ENCODE measurements around the gene S100A2. TPM values are rescaled to one million over a fixed set of nuclear protein-coding genes. Genes with fewer than 3 reads are reported as not detected.

Gene S100A2
- total and polyA plus RNA-seq, 2 donors from 2014 or later: 152 to 416 TPM

DNA sequence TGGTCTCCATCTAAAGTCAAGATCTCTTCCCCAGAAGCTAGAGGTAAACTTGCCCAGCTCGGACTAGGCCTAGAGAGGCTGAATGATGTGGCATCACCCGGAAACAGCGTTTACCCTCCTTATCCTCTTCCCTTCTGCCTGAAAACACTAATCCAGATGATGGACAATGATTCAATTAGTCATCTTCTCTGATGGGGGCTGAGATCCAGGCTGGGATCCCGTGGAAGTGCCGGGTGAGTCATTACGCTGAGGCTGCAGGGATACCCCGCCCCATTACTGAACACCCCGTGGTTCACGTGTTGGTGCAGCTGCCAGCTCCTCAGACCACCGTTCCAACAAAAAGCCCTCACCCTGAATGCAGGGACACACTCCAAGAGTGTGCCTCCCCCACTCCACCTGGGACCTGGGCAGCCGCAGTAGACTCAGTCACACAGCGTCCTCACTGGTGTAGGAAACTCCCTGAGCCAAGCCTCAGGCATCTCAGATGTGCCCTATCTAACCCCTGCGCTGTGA lies 31.9 kb downstream of the S100A2 start:
- H3K36me3 ChIP-seq (ENCODE audit: control insufficient read depth in 2 of 3, insufficient read depth in 3 of 3, low read length in 3 of 3): no peaks in the 10 kb centered on the region
- no peaks in the 10 kb centered on the region for H3K9me3 ChIP-seq (ENCODE audit: control insufficient read depth in 2 of 3, insufficient read depth in 1 of 3, low read length in 3 of 3)
- peak overlapping the region in 2 of 3 donors; percentile 34 to 99 for H3K9ac ChIP-seq (ENCODE audit: low read length in 3 of 3)
- H3K4me3 ChIP-seq (ENCODE audit: low read length in 3 of 3): peak overlapping the region; percentile 13 to 91 (median 48)
- TF ChIP-seq, protein P1, sequence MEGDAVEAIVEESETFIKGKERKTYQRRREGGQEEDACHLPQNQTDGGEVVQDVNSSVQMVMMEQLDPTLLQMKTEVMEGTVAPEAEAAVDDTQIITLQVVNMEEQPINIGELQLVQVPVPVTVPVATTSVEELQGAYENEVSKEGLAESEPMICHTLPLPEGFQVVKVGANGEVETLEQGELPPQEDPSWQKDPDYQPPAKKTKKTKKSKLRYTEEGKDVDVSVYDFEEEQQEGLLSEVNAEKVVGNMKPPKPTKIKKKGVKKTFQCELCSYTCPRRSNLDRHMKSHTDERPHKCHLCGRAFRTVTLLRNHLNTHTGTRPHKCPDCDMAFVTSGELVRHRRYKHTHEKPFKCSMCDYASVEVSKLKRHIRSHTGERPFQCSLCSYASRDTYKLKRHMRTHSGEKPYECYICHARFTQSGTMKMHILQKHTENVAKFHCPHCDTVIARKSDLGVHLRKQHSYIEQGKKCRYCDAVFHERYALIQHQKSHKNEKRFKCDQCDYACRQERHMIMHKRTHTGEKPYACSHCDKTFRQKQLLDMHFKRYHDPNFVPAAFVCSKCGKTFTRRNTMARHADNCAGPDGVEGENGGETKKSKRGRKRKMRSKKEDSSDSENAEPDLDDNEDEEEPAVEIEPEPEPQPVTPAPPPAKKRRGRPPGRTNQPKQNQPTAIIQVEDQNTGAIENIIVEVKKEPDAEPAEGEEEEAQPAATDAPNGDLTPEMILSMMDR (IDR thresholded peaks at IDR 0.05; ENCODE audit: borderline replicate concordance, extremely low read depth, insufficient read depth): no peak
- H3K27ac ChIP-seq (ENCODE audit: low read depth in 2 of 2, low read length in 2 of 2): peak overlapping the region; percentile 95 to 99
- intact Hi-C loops (cut with DNase I): no loop called here
- no peaks in the 10 kb centered on the region for H3K27me3 ChIP-seq (ENCODE audit: control insufficient read depth, insufficient read depth, low read length)
- H3K4me1 ChIP-seq (ENCODE audit: control insufficient read depth in 2 of 3, insufficient read depth in 2 of 3, low read depth in 1 of 3, low read length in 3 of 3): peaks cover 0 to 29% (median 5%) of the 10 kb centered on the region in 3 donors
- DNase-seq (peak in 1 of 5 donors; percentile 80), FAIRE-seq (no peak)

DNA sequence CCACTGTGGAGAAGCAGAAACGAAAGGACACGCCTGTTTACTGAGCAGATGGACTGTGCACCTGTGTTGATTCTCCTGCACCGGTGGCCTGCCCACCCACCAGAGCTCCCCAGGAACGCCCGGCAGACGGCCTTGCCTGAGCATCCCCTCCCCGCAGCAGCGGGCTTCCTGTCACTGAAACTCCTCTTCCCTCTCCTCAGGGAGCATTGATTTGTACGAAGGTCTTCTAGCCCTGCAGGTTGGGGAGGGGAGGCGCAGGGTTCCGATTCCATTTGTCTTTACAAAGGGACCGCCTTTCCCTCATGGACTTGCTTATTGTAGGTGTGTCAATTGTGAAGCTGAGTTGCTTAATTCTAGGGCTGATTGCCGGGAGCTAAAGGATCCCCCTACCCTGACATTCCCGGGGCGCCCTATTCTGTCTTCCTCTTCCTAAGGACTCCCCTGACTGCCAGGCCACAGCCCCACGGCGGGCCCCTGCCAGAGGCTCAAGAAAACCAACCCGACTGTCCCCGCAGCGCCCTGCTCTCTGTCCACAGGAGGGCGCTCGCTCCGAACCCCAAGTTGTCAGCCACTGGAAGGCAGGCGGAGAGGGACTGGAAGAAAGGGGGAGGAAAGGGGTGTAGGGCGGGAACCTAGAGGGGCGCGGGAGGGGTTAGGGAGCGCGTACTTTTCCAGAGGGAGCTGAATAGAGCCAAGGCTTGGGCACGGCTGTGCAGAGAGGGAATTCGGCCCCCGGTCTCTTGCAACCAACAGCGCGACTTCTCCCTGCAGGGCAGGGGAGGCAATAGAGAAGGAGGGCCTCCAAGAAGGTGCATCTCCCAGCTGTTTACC lies 32.7 kb downstream of the S100A2 start:
- no peak for FAIRE-seq
- DNase-seq: peak; percentile 88 to 95 (median 91)
- Histone ChIP-seq H3K9me3 (ENCODE audit: control insufficient read depth in 2 of 3, insufficient read depth in 1 of 3, low read length in 3 of 3) (no peaks in the 10 kb centered on the region), H3K27ac (ENCODE audit: low read depth in 2 of 2, low read length in 2 of 2) (peak overlapping the region; percentile 95 to 99), H3K36me3 (ENCODE audit: control insufficient read depth in 2 of 3, insufficient read depth in 3 of 3, low read length in 3 of 3) (no peaks in the 10 kb centered on the region), H3K9ac (ENCODE audit: low read length in 3 of 3) (peak overlapping the region in 2 of 3 donors; percentile 41 to 99), H3K4me1 (ENCODE audit: control insufficient read depth in 2 of 3, insufficient read depth in 2 of 3, low read depth in 1 of 3, low read length in 3 of 3) (peaks cover 0 to 27% (median 5%) of the 10 kb centered on the region in 3 donors), H3K27me3 (ENCODE audit: control insufficient read depth, insufficient read depth, low read length) (no peaks in the 10 kb centered on the region), H3K4me3 (ENCODE audit: low read length in 3 of 3) (peak overlapping the region in 2 of 3 donors; percentile 48 to 91)
- intact Hi-C loops (cut with DNase I): no loop called here
- TF ChIP-seq, protein P1 (IDR thresholded peaks at IDR 0.05; ENCODE audit: borderline replicate concordance, extremely low read depth, insufficient read depth): peak; percentile 83

DNA sequence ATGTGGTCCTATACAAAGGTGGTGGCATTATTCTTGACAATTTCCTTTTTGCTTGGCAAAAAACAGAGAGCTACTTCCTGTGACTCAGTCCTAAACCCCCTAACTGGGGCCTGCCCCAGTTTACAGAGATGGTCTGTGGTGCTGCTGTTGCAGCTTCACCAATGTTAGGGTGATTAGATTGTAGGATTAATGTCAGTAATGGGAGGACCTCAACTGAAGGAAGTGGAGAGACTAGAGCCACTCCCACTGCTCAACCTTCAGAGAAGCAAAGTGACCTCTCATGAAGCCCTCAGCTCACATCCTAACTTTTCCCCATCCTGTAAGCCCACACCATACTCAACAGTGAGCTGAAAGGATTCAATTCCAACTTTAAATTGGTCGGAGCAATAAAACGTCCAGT lies 33.5 kb downstream of the S100A2 start:
- TF ChIP-seq, protein P1 (IDR thresholded peaks at IDR 0.05; ENCODE audit: borderline replicate concordance, extremely low read depth, insufficient read depth): no peak
- Histone ChIP-seq H3K4me3 (ENCODE audit: low read length in 3 of 3) (no peak overlapping the region), H3K9me3 (ENCODE audit: control insufficient read depth in 2 of 3, insufficient read depth in 1 of 3, low read length in 3 of 3) (no peaks in the 10 kb centered on the region), H3K27ac (ENCODE audit: low read depth in 2 of 2, low read length in 2 of 2) (no peak overlapping the region), H3K27me3 (ENCODE audit: control insufficient read depth, insufficient read depth, low read length) (no peaks in the 10 kb centered on the region), H3K36me3 (ENCODE audit: control insufficient read depth in 2 of 3, insufficient read depth in 3 of 3, low read length in 3 of 3) (no peaks in the 10 kb centered on the region), H3K4me1 (ENCODE audit: control insufficient read depth in 2 of 3, insufficient read depth in 2 of 3, low read depth in 1 of 3, low read length in 3 of 3) (peaks cover 0 to 26% (median 5%) of the 10 kb centered on the region in 3 donors), H3K9ac (ENCODE audit: low read length in 3 of 3) (no peak overlapping the region)
- DNase-seq (no peak), FAIRE-seq (no peak)
- intact Hi-C loops (cut with DNase I): no loop called here
